Spleen (tissue), 7 donors: ENCODE data around the gene PRUNE2.

Experiments
- CTCF ChIP-seq, 11 experiments: fragments of 200-600 bp in 7 of 11; fragments of 450-650 bp in 4 of 11; sonication (generic) in 4 of 11; IDR thresholded peaks in 8 of 11; conservative IDR thresholded peaks in 3 of 11; 1 replicate in 7 of 11; 2 replicates in 4 of 11; pipeline versions ENCODE4 v1.4.0 to v1.8.0; 2016 to 2021; ENCODE audit warnings: antibody characterized with exemption in 11 of 11, inconsistent platforms in 4 of 11, mild to moderate bottlenecking in 1 of 11
- POLR2A ChIP-seq, 3 donors: fragments of 450-650 bp; IDR thresholded peaks; one replicate each; pipeline ENCODE4 v1.5.1; 2017; ENCODE audit warnings: antibody characterized with exemption in 3 of 3, mild to moderate bottlenecking in 1 of 3
- donor health status: DM: no; HTN: no; CAD: no; lungs with moderate emphysema.
- donor health status: DM: no; HTN: no; CAD: no.
- donor health status: DM: no; HTN: no; CAD: no.

- no peak for TF ChIP-seq CTCF (IDR thresholded peaks at IDR 0.05 in 8 of 11, conservative IDR thresholded peaks at IDR 0.05 in 3 of 11)
- TF ChIP-seq POLR2A (IDR thresholded peaks at IDR 0.05): no peak
Observed at GRCh38 chr9:76644647-76645250, 261.2 kb downstream of the PRUNE2 start.
